ENCODE results near the gene MAGEF1. TPM values are rescaled to one million over a fixed set of nuclear protein-coding genes. Genes with fewer than 3 reads are reported as not detected.

The MAGEF1 gene
- total RNA-seq, 1 experiment from 2014 or later, result 31.9 TPM

GRCh38 chr3:184728010-184728527 is 16.2 kb upstream of the MAGEF1 start:
- DNase-seq, result no peak
- peaks cover 2 to 14% of the 10 kb centered on the region in 2 experiments for H3K4me1 Mint-ChIP-seq
- H3K4me1 ChIP-seq (ENCODE audit: insufficient read depth, low read length), result no peaks in the 10 kb centered on the region; the same call in 1 of the 2 replicates
- H4K20me1 ChIP-seq (ENCODE audit: control insufficient read depth, insufficient read depth, insufficient read length), result no peaks in the 10 kb centered on the region
- H4K8ac ChIP-seq (replicated peaks; ENCODE audit: insufficient read length, low read depth, low read length), result no peak overlapping the region
- H3K27me3 ChIP-seq (ENCODE audit: insufficient read depth, low read length), result no peaks in the 10 kb centered on the region; the same call in 1 of the 2 replicates
- no peak overlapping the region for H3K23ac ChIP-seq (ENCODE audit: insufficient read length, low read depth, low read length)
- H2BK5ac ChIP-seq (ENCODE audit: insufficient read length, low read length), result no peak overlapping the region
- H3K79me1 ChIP-seq (ENCODE audit: insufficient read depth, low read depth, low read length, poor library complexity, severe bottlenecking), result no peaks in the 10 kb centered on the region
- no peak overlapping the region for H2BK120ac ChIP-seq (ENCODE audit: low read depth, low read length, poor library complexity, severe bottlenecking)
- no peak overlapping the region for H3K9ac ChIP-seq (ENCODE audit: extremely low read depth, insufficient read length, low read length)
- H2BK12ac ChIP-seq (ENCODE audit: insufficient read length, low read depth, low read length), result no peak overlapping the region
- no peak overlapping the region for H3K4me2 ChIP-seq (ENCODE audit: insufficient read depth, insufficient read length, low read length)
- no peak overlapping the region for H3K56ac ChIP-seq (ENCODE audit: insufficient read length, low read depth, low read length)
- no peaks in the 10 kb centered on the region for H3K23me2 ChIP-seq (ENCODE audit: insufficient read length, low read depth, low read length, poor library complexity, severe bottlenecking)
- H3K27me3 Mint-ChIP-seq (ENCODE audit: low read depth), result peaks cover 7% of the 10 kb centered on the region
- no peak overlapping the region for H3T11ph ChIP-seq (ENCODE audit: low read length)
- no peaks in the 10 kb centered on the region for H3K9me3 ChIP-seq (ENCODE audit: control insufficient read depth, low read depth, low read length)
- H4K5ac ChIP-seq (ENCODE audit: insufficient read length, low read depth, low read length), result no peak overlapping the region
- TF ChIP-seq, protein P1, sequence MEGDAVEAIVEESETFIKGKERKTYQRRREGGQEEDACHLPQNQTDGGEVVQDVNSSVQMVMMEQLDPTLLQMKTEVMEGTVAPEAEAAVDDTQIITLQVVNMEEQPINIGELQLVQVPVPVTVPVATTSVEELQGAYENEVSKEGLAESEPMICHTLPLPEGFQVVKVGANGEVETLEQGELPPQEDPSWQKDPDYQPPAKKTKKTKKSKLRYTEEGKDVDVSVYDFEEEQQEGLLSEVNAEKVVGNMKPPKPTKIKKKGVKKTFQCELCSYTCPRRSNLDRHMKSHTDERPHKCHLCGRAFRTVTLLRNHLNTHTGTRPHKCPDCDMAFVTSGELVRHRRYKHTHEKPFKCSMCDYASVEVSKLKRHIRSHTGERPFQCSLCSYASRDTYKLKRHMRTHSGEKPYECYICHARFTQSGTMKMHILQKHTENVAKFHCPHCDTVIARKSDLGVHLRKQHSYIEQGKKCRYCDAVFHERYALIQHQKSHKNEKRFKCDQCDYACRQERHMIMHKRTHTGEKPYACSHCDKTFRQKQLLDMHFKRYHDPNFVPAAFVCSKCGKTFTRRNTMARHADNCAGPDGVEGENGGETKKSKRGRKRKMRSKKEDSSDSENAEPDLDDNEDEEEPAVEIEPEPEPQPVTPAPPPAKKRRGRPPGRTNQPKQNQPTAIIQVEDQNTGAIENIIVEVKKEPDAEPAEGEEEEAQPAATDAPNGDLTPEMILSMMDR (conservative IDR thresholded peaks at IDR 0.05), result no peak
- no peak overlapping the region for H3K4ac ChIP-seq (ENCODE audit: low read depth, low read length)
- no peaks in the 10 kb centered on the region for H3K9me3 Mint-ChIP-seq
- H2AK5ac ChIP-seq (ENCODE audit: insufficient read length, low read length), result no peak overlapping the region
- H2BK15ac ChIP-seq (ENCODE audit: low read depth, low read length), result no peak overlapping the region
- no peaks in the 10 kb centered on the region for H3K36me3 Mint-ChIP-seq (ENCODE audit: insufficient read depth in 1 of 3, low read depth in 3 of 3)
- no peak overlapping the region for H3K27ac ChIP-seq (ENCODE audit: insufficient read length, low read depth, low read length)
- H3K79me2 ChIP-seq (ENCODE audit: insufficient read depth, low read length), result no peaks in the 10 kb centered on the region
- H2BK20ac ChIP-seq (ENCODE audit: low read depth, low read length, poor library complexity, severe bottlenecking), result no peak overlapping the region
- no peak overlapping the region for H3K27ac Mint-ChIP-seq
- H2AFZ ChIP-seq (ENCODE audit: low read length), result no peak overlapping the region
- H3K4me3 Mint-ChIP-seq, result no peak overlapping the region
- H3K18ac ChIP-seq (ENCODE audit: insufficient read length, low read depth, low read length), result no peak overlapping the region
- no peak overlapping the region for H3K14ac ChIP-seq (ENCODE audit: insufficient read depth, low read length)
- WGBS (ENCODE audit: extremely low coverage, insufficient read length, low lambda C conversion rate), result no CpG with 5 or more reads among the region's 6 CpGs
- no peak overlapping the region for H4K91ac ChIP-seq (ENCODE audit: insufficient read length, low read depth, low read length)
